Activated naive CD8-positive, alpha-beta T cell treated with anti-CD3 and anti-CD28 coated beads, Interleukin-2, amount 50 U/mL, for 16 hours (primary cell): ENCODE data around the gene VAMP5.
"Not testable (repeated sequence)": the region's sequence is repeated elsewhere in the genome, so short reads cannot be mapped to it uniquely, and the experiment has no call there.

ENCODE experiments used
- DNase-seq: peaks from one replicate; pipeline ENCODE4 v3.0.0-alpha.2; 2020; ENCODE audit warnings: low read depth, low spot score

Gene VAMP5

GRCh38 chr2:85600951-85601770, 16.9 kb downstream of the VAMP5 start:
- DNase-seq = no peak

DNA sequence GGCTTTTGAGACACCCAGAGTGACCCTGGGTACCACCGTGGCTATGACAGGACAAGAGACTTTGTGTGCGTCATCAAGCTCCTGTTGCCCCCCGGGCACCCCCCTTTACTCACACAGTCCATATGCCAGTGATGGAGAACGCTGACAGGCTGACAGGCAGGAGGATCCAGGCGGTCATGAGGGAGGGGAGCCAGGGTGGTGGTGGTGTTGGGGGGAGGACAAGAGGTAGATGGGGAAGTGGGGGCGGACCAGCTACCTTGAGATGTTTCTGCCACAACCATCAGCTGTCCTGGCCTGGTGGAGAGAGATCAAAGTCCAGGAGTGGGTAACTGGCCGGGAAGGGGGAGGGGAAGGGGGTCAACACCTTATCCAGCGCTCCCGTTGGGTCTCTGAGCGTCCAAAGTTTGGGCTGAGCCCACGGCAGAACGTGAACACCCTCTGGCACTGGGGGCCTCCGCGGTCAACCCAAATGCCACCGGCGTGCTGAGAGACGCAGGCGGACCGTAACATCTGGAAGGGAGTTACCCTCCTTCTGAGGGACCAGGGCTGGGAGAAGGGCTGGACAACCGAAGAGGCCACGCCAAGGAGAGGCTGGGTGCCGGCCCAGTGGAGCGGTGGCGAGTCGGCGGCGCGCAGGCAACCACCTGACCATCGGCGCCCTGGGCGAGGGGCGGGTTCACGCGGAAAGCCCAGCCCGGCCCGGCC, 17.7 kb downstream of the VAMP5 start:
- no peak for DNase-seq

DNA sequence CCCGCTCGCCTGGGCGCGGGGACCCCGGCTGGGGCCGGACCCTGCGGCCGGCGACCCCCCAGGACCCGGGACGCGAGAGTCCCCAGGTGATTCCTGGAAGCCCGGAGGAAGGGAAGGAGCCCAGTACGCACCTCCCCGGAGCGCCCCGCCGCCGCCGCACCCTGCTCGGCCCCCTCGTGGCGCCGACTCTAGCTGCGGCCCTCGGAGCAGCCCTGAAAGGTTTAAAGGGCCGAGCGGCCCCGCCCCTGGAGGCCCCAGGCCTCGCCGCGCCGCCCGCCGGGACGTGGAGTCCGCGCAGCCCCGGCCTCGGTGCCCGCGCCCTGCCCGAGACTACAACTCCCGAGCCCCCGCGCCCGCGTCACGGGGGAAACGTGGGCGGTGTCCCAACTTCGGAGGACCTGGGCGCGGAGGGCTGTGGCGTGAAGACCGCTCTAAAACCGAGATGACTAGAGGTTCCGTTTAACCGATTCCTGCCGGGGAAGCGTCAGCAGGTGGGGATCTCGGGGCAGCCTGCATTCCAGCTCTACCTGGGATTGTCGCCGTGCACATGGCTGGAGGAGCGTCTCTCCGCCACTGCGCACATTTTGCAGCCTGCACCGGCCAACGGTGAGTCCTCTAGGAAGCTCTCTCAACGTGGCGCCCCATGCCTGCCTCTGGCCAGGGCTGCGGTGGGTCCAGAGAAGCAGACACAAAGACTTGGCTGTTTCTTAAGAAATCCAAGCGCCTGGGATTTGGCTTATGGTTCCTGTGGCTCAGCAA, 18.4 kb downstream of the VAMP5 start, which contains the start of gene TMEM150A:
Gene TMEM150A (minus strand): TSS at position 223 of the 759 bp plus-strand sequence. CDS start 750 bp downstream, outside the sequence.
- peak; percentile 76 for DNase-seq

DNA sequence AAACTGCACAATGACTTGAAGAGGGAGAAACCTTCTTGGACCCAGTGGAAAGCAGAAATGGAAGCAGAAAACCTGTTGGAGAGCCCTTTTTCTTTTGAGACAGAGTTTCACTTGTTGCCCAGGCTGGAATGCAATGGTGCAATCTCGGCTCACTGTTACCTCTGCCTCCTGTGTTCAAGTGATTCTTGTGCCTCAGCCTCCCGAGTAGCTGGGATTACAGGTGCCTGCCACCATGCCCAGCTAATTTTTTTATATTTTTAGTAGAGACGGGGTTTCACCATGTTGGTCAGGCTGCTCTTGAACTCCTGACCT, 19.9 kb downstream of the VAMP5 start:
- not testable (repeated sequence) for DNase-seq

DNA sequence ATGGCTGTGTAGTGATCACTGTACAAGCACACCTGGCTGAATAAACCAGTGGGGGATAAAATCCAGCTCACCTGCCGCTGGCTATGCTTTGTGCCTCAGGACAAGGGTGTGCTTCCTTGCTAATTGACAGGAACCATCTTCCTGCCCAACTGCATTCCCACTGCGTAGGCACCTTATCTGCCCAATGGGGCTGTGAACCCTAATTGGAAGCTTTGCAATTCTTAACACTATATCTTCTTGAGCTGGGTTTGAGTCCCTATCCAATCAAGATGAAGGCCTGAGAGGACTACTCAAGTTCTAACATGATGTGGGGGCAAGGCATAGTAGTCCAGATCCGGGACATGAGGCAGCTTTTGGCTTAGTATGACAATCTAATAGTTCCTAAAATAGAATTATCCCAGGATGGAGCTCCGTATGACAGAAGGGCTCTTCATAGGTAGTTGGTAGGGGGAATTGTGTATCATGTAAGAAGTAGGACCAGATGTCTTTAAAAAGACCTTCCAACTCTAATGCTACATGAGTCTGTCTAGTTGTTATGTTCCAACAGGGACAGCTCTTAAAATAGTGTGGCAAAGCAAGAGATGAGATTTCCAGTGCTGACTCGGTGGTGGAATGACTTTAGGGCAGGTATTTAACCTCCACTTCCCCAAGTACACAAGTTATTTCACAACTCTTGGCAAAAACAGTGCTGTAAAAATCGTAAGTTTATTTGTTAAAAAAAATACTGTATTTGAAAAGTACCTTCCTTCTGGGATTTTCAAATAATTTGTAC, 20.5 kb downstream of the VAMP5 start:
- DNase-seq = no peak

GRCh38 chr2:85605406-85606115, 21.3 kb downstream of the VAMP5 start:
- DNase-seq = no peak

GRCh38 chr2:85606116-85606455, 21.9 kb downstream of the VAMP5 start:
- DNase-seq = no peak

DNA sequence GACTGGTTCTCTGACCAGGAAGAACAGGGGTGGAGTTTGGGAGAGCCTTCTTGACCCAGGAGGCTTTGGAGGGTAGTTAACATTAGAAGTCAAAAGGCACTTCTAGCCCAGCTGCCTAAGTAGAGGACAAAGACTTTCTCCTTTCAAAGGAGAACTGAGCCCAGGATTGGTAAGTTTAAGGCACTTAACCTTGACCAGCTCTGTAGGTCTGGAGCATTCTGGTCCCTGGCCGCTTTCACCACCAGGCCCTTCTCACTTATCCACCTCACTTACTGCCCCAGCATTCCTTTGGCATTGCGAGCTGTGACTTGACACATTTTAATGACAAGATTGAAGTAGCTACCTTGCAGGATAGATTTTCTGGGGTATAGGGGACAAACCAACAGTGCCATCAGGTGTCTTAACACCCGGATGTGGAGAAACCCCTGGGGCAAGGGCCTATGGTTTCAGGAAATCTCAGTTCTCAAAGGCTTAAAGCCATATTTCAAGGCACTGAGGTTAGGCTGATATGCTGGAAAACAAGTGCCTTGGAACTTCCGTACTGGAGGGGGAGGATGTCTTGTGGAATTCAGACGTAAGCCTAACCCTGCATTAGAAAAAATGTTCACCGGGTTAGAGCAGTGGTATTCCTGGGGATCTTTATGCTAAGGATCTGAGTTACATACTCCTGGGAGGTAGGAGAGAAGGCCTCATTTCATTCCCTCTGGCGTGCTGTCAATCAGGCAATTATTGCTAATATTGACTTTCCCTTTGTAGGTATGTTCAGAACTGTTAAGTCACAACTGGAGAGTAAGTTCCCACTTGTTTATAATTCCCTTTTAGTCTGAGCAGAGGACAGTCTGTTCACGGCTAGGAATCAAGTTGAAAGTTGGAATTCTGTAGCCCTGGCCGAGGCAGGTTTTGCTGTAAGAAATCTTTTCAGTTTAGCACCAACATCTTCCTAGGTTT, 23.3 kb downstream of the VAMP5 start:
- no peak for DNase-seq

DNA sequence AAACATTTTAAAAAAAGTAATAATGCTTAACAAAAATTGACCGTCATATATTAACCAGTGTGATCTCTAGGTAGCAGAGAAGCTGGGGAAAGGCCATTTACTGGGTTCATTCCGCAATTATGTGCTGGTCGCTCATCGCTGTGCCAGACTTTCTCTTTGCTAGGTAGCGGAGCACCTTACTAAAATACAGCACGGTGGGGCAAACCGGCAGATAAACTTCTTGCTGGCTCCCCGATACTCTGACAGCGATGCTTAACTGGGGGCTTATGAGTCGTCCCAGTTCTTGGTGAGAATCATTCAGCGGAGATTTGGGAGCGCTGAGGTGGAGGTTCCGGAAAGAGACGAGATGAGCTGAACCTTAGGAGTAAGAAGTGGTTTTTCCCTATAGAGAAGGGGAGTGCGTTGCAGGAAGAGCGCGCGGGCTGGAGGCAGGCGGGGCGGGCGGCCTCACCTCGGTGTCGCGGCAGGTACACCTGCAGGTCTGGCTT, 27.0 kb downstream of the VAMP5 start:
- no peak for DNase-seq

DNA sequence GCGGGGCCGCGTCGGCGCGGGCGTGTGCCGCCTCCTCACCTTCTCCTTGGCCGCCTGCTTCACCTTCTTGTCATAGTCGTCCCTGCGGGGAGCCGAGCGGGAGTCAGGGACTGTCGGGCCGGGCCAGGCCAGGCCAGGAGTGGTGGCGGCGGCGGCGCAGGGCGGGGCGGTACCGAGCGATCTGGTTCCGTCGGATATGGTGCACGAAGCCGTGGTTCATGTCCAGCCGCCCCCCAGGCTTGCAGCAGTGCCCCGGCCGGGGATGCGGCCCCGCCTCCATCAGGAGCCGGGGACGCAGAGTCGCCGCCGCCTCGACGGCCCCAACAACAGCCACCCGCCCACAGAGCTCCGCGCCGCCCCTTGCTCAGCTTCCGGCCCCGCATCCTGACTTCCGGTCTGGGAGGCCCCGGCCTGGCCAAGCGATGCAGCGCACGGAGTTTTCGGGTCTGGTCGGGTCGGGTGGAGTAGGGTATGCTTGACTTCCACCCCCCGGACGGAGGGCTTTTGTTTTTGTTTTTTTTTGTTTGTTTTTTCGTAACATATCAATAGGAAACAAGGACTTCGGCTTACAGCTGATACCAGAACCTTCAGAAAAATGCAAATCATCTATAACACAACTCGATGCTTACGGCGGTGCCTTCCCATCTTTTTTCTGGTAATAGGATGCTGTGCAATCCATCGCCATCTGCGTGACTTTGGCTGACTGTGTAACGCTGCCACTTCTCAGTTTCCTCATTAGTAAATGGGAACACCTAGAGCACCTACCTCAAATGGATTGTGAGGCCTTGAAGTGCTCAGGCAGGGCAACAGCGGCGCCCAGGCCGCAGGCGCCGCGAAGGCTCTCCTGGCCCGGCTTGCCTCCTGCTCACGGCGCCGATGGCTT, 27.7 kb downstream of the VAMP5 start, which contains the start of gene C2orf68:
Gene C2orf68 (minus strand): TSS at position 362 of the 883 bp plus-strand sequence. CDS start 82 bp downstream, at position 280.
- DNase-seq = peak; percentile 63

GRCh38 chr2:85613717-85614515, 29.7 kb downstream of the VAMP5 start:
- no peak for DNase-seq

DNA sequence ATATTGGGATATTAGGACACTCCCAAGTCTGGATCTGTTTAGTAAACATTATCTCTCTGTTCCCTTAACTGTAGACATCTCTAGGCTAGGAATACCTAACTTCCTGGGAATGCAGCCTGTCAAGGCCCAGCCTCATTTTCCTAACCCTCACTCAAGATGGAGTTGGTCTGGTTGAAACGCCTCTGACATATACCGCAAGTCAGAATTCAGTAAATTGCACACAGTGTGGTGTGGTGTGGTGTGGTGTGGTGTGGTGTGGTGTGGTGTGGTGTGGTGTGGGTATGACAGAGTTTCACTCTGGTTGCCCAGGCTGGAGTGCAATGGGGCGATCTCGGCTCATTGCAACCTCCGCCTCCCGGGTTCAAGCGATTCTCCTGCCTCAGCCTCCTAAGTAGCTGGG, 30.5 kb downstream of the VAMP5 start:
- DNase-seq = not testable (repeated sequence)

GRCh38 chr2:85615413-85615728, 31.1 kb downstream of the VAMP5 start:
- no peak for DNase-seq

DNA sequence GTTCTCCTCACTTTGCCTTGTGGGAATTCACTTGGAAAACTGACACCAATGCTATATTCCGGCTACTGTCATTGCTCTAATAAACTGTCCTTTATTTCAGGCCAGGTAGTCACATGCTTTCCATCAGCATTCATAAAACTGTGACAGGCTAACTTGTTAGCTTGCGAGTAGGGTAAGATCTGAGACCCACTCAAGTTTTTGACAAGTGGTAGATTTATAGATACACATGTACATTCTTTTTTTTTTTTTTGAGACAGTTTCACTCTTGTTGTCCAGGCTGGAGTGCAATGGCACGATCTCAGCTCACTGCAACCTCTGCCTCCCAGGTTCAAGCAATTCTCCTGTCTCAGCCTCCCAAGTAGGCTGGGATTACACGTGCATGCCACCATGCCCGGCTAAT, 33.5 kb downstream of the VAMP5 start:
- DNase-seq = not testable (repeated sequence)

DNA sequence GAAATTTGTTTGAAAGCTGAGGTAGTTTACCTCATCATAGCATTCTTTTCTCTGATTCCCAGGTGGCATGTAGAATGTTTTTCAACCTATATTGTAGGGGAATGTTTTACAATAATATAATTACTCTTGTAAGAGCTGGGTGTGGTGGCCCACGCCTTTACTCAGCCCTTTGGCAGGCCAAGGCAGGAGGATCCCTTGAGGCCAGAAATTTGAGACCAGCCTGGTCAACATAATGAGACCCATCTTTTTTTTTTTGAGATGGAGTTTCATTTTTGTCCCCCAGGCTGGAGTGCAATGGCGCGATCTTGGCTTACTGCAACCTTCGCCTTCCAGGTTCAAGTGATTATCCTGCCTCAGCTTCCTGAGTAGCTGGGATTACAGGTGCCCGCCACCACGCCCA, 35.4 kb downstream of the VAMP5 start:
- no peak for DNase-seq

- no peak for DNase-seq
Measured at GRCh38 chr2:85621338-85621737, 37.1 kb downstream of the VAMP5 start.

DNA sequence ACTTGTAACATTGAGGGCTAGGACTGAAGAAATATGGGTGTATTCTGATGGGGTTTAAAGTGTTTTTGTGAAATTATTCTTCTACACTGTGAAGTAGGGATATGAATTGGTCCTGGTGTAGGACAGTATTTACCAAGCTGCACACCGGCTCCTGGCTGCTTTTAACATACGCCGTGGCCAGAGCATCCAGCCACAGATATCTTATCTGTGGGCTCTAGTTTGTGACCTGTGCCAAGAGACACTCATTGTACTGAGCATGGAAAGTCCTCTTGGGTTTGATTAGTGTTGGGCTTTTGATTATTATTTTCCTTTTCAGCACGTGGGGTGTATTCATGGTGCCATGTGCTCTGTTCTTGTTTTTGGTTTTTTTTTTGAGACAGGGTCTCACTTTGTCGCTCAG, 39.8 kb downstream of the VAMP5 start:
- no peak for DNase-seq

GRCh38 chr2:85628658-85629057, 44.4 kb downstream of the VAMP5 start:
- no peak for DNase-seq
